Smooth muscle cell of the umbilical artery (primary cell): ENCODE data around the gene ARIH1. TPM values are rescaled to one million over a fixed set of nuclear protein-coding genes. Genes with fewer than 3 reads are reported as not detected.

Source experiments
- total RNA-seq: library from RNA; depleted of rRNA; stranded (reverse); fragments of >200 nt; gene quantifications from 2 replicates; pipeline ENCODE4 v1.2.3, GENCODE V29; 2014

ARIH1 gene
- 22.3 and 51.3 TPM in 2 replicates for total RNA-seq

GRCh38 chr15:72473614-72474465 lies at the start of gene ARIH1:
Gene ARIH1 (plus strand): TSS chr15:72474330. CDS start chr15:72474640, 310 bp downstream.

Other genes with a start within 250 kb of the ARIH1 start
- 2,152 and 3,807 TPM in 2 replicates for gene PKM, start 243.1 kb upstream of the ARIH1 start, total RNA-seq
- gene PARP6, start 201.8 kb upstream of the ARIH1 start, total RNA-seq, result 13.1 and 14.7 TPM in 2 replicates
- not detected in 2 replicates for gene CELF6, start 154.2 kb upstream of the ARIH1 start, total RNA-seq
- 65.7 and 97.7 TPM in 2 replicates for gene HEXA, start 98.3 kb upstream of the ARIH1 start, total RNA-seq
- gene TMEM202, start 76.0 kb upstream of the ARIH1 start, total RNA-seq, result not detected in 2 replicates
- gene GOLGA6B, start 180.4 kb downstream of the ARIH1 start, total RNA-seq, result not detected in 2 replicates
- gene HIGD2B, start 211.9 kb downstream of the ARIH1 start, total RNA-seq, result not detected in 2 replicates
- gene BBS4, start 211.9 kb downstream of the ARIH1 start, total RNA-seq, result 20.8 and 21.5 TPM in 2 replicates